Activated CD4-positive, CD25-positive, alpha-beta regulatory T cell treated with anti-CD3 and anti-CD28 coated beads, Interleukin-2, amount 50 U/mL, for 24 hours (primary cell): ENCODE data around the gene STK32B.

Experiments
- ATAC-seq, 2 donors: fragments of 150-1000 bp; cut with Tn5 transposase; one replicate each; pipeline ENCODE4 v1.10.0; 2021; ENCODE audit warnings: mild to moderate bottlenecking in 1 of 2, moderate library complexity in 1 of 2

The STK32B gene

GRCh38 chr4:5072948-5073347 lies 21.7 kb downstream of the STK32B start:
- no peak for ATAC-seq

- ATAC-seq, result no peak
These were observed 26.7 kb downstream of the STK32B start for GRCh38 chr4:5078009-5078408.

- ATAC-seq, result no peak
These were observed 28.3 kb downstream of the STK32B start for GRCh38 chr4:5079581-5079980.

- ATAC-seq, result no peak
These were observed 30.2 kb downstream of the STK32B start for GRCh38 chr4:5081441-5081999.

- ATAC-seq, result no peak
These were observed 31.1 kb downstream of the STK32B start for GRCh38 chr4:5082376-5082775.

- no peak for ATAC-seq
These were observed 33.7 kb downstream of the STK32B start for GRCh38 chr4:5084911-5085475.

- ATAC-seq, result no peak
These were observed 35.3 kb downstream of the STK32B start for GRCh38 chr4:5086535-5086934.

- ATAC-seq, result no peak
These were observed 45.0 kb downstream of the STK32B start for GRCh38 chr4:5096261-5096660.

- ATAC-seq, result no peak
These were observed 46.9 kb downstream of the STK32B start for GRCh38 chr4:5098176-5098575.

- no peak for ATAC-seq
These were observed 49.1 kb downstream of the STK32B start for GRCh38 chr4:5100336-5100735.

- ATAC-seq, result no peak
These were observed 49.7 kb downstream of the STK32B start for GRCh38 chr4:5100986-5101385.

- ATAC-seq, result no peak
These were observed 50.3 kb downstream of the STK32B start for GRCh38 chr4:5101571-5101970.

GRCh38 chr4:5110901-5111300 lies 59.6 kb downstream of the STK32B start:
- ATAC-seq, result no peak

GRCh38 chr4:5112333-5113095 lies 61.2 kb downstream of the STK32B start:
- no peak for ATAC-seq

GRCh38 chr4:5114950-5115349 lies 63.7 kb downstream of the STK32B start:
- no peak for ATAC-seq

- ATAC-seq, result no peak
These were observed 67.0 kb downstream of the STK32B start for GRCh38 chr4:5118091-5118786.

GRCh38 chr4:5118994-5119835 lies 67.9 kb downstream of the STK32B start:
- ATAC-seq, result no peak

- no peak for ATAC-seq
These were observed 68.8 kb downstream of the STK32B start for GRCh38 chr4:5120067-5120466.

GRCh38 chr4:5120468-5120867 lies 69.2 kb downstream of the STK32B start:
- no peak for ATAC-seq

GRCh38 chr4:5122114-5122513 lies 70.8 kb downstream of the STK32B start:
- ATAC-seq, result no peak

- no peak for ATAC-seq
These were observed 73.6 kb downstream of the STK32B start for GRCh38 chr4:5124876-5125275.

- no peak for ATAC-seq
These were observed 74.0 kb downstream of the STK32B start for GRCh38 chr4:5125321-5125720.

GRCh38 chr4:5126231-5126630 lies 75.0 kb downstream of the STK32B start:
- no peak for ATAC-seq
